HG03045 (cell line): Measurements from ENCODE around the gene ZBTB1.
"Not testable (repeated sequence)": the region's sequence is repeated elsewhere in the genome, so short reads cannot be mapped to it uniquely, and the experiment has no call there.

Experiments used
- ATAC-seq: cut with Tn5 transposase; IDR thresholded peaks from one replicate; pipeline ENCODE4 v1.9.1; 2021; ENCODE audit warnings: mild to moderate bottlenecking, moderate library complexity; ENCODE audit not compliant: unreplicated experiment

ZBTB1 gene

GRCh38 chr14:64563696-64564095 lies 59.1 kb downstream of the ZBTB1 start:
- no peak for ATAC-seq

DNA sequence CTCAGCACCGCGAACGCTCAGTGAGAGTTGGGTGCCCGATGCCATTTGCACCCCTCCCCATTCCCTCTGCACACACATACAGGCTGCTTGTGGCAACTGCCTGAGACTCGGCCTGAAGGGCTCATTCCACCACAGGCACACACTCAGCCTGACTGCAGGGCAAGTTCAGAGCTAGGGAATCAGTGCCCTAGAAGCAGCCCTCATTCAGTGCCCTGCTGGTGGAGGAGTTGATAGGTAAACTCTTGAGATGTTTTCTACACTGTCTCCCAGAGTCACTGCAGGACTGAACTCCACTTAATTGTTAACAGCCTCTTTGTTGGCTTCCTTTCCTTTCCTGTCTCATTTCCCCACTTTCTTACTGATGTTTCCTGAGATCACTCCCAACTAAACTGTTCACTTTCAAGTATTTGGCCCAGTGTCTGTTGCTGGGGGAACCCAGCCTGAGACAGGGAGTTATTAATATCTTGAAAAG lies 62.1 kb downstream of the ZBTB1 start:
- no peak for ATAC-seq

- no peak for ATAC-seq
Measured at GRCh38 chr14:64569138-64569631, 64.6 kb downstream of the ZBTB1 start.

GRCh38 chr14:64569646-64570045 lies 65.1 kb downstream of the ZBTB1 start:
- not testable (repeated sequence) for ATAC-seq

GRCh38 chr14:64572386-64573104 lies 68.0 kb downstream of the ZBTB1 start:
- no peak for ATAC-seq

DNA sequence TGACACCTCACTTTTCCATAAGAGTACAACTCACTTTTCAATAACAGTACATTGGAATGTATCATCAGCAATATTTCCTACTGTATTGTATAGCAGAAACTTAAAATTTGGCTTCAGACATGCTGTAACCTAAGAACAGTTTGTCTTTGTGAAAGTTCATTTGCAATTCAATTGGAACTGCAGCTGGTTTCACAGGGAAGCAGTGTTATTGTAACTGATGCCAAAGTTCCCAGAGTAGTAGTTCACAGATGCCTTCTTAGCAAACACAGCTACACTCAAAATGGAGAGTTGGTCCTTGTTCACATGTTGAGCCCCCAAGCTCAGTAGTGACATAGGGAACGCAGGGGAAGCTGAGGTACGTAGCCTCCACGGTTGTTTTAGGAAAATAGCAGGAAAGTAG lies 68.5 kb downstream of the ZBTB1 start:
- ATAC-seq, result no peak
